HG03039 (cell line): ENCODE measurements around the gene OASL.

ENCODE experiments used
- ATAC-seq: cut with Tn5 transposase; IDR thresholded peaks from one replicate; pipeline ENCODE4 v1.9.1; 2021; ENCODE audit warnings: mild to moderate bottlenecking, moderate library complexity; ENCODE audit not compliant: unreplicated experiment

The OASL gene

GRCh38 chr12:121017966-121018491 is 21.0 kb downstream of the OASL start:
- ATAC-seq, result no peak

GRCh38 chr12:121015825-121016766 is 22.9 kb downstream of the OASL start, which contains the start of gene C12orf43:
Gene C12orf43 (minus strand): TSS chr12:121016487. CDS start chr12:121016474, 13 bp downstream.
- peak; percentile 85 for ATAC-seq

DNA sequence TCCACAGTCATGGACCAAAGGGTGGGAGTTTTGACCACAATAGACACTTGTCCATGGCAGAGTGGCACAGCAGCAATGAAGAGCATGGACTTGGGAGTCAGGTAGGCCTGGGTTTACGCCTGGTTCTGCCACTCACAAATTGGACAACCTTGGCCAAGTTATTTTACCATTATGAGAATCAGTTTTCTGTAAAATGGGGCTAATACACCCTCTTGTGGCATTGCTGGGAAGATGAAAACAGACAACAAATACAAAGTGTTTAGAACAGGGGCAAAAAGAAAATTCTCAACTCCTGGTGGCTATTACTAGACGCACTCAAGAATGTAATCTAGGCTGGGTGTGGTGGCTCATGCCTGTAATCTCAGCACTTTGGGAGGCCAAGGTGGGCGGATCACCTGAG is 25.3 kb downstream of the OASL start:
- ATAC-seq, result no peak

GRCh38 chr12:121011820-121012219 is 27.2 kb downstream of the OASL start:
- ATAC-seq, result no peak

- ATAC-seq, result no peak
Observed at GRCh38 chr12:121010860-121011259, 28.2 kb downstream of the OASL start.

DNA sequence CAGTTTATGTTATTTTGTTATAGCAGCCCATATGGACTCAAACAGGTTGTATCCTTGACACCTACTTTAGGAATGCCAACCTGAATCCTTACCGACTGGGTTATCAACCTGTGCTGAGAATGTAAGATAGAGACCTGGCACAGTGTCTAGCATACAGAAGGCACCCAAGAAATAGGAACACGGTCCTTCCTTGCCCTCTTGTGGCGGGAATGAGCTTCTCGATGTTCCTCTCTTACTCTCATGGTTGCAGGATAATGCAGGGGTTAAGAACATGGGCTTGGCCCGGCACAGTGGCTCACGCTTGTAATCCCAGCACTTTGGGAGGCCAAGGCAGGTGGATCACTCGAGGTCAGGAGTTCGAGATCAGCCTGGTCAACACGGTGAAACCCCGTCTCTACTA is 29.3 kb downstream of the OASL start:
- ATAC-seq, result no peak

GRCh38 chr12:121008347-121009098 is 30.5 kb downstream of the OASL start:
- no peak for ATAC-seq

GRCh38 chr12:121005346-121005815 is 33.7 kb downstream of the OASL start:
- no peak for ATAC-seq

- ATAC-seq, result no peak
Observed at GRCh38 chr12:121004253-121004815, 34.7 kb downstream of the OASL start.

GRCh38 chr12:121003650-121004049 is 35.4 kb downstream of the OASL start:
- ATAC-seq, result no peak

DNA sequence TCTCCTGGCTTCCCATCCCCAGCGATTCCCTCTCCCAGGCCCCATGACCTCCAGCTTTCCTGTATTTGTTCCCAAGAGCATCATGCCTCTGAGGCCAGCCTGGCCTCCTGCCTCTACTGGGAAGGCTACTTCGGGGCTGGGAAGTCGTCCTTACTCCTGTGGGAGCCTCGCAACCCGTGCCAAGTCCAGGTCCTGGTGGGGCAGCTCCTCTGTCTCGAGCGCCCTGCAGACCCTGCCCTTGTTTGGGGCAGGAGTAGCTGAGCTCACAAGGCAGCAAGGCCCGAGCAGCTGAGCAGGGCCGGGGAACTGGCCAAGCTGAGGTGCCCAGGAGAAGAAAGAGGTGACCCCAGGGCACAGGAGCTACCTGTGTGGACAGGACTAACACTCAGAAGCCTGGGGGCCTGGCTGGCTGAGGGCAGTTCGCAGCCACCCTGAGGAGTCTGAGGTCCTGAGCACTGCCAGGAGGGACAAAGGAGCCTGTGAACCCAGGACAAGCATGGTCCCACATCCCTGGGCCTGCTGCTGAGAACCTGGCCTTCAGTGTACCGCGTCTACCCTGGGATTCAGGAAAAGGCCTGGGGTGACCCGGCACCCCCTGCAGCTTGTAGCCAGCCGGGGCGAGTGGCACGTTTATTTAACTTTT is 37.1 kb downstream of the OASL start:
- no peak for ATAC-seq

DNA sequence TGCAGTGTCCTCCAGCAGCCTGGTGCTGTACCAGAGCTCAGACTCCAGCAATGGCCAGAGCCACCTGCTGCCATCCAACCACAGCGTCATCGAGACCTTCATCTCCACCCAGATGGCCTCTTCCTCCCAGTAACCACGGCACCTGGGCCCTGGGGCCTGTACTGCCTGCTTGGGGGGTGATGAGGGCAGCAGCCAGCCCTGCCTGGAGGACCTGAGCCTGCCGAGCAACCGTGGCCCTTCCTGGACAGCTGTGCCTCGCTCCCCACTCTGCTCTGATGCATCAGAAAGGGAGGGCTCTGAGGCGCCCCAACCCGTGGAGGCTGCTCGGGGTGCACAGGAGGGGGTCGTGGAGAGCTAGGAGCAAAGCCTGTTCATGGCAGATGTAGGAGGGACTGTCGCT is 38.0 kb downstream of the OASL start:
- no peak for ATAC-seq

GRCh38 chr12:121000530-121000929 is 38.5 kb downstream of the OASL start:
- ATAC-seq, result no peak

DNA sequence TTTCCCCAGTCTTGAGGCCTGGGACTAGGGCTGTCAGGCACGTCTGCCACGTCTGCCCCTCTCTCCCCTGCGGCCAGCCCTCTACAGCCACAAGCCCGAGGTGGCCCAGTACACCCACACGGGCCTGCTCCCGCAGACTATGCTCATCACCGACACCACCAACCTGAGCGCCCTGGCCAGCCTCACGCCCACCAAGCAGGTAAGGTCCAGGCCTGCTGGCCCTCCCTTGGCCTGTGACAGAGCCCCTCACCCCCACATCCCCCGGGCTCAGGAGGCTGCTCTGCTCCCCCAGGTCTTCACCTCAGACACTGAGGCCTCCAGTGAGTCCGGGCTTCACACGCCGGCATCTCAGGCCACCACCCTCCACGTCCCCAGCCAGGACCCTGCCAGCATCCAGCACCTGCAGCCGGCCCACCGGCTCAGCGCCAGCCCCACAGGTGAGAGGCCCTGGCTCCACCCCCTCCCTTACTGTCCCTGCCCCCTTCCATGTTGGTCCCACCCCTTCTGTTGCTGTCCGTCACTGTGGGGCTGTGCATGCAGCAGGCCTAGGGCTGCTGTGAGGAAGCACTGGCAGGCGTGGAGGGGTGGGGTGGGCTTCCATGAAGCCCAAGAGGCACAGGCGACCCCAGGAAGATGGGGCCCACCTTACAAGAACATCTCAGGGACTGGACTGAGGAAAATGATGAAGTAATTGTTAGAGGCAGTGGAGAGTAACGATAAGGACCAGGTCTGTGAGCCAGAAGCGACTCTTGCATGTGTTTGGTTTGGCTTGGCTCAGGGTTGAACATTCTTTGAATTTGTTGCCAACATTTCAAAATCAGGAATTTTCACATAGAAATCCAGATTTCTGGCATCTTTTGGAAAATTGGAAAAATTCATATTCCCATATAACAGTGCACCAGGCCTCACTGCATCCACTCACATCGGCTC is 39.6 kb downstream of the OASL start:
- no peak for ATAC-seq

GRCh38 chr12:120998435-120998834 is 40.6 kb downstream of the OASL start:
- no peak for ATAC-seq

DNA sequence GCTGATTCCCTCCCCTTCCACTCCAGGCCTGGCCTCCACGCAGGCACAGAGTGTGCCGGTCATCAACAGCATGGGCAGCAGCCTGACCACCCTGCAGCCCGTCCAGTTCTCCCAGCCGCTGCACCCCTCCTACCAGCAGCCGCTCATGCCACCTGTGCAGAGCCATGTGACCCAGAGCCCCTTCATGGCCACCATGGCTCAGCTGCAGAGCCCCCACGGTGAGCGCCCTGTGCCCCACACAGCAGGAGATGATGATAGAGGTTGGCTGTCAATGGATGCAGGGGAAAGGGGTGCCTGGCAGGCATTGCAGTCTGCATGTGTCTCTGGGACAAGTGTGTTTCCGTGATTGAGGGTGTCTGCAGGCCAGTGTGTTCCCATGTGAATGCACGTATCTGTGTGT is 41.6 kb downstream of the OASL start:
- ATAC-seq, result no peak

DNA sequence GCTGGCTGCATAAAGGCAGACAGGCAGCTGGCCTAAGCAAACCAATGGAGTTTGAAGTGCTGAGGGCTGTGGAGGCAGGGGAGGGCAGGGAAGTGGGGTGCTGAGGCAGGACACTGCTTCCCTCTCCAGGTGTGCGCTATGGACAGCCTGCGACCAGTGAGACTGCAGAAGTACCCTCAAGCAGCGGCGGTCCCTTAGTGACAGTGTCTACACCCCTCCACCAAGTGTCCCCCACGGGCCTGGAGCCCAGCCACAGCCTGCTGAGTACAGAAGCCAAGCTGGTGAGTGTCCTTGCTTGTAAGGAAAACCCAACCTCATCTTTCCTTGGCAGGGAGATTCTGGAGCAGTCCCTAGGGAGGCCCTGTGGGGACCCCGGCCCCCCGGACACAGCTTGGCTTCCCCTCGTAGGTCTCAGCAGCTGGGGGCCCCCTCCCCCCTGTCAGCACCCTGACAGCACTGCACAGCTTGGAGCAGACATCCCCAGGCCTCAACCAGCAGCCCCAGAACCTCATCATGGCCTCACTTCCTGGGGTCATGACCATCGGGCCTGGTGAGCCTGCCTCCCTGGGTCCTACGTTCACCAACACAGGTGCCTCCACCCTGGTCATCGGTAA is 42.8 kb downstream of the OASL start:
- ATAC-seq, result no peak

DNA sequence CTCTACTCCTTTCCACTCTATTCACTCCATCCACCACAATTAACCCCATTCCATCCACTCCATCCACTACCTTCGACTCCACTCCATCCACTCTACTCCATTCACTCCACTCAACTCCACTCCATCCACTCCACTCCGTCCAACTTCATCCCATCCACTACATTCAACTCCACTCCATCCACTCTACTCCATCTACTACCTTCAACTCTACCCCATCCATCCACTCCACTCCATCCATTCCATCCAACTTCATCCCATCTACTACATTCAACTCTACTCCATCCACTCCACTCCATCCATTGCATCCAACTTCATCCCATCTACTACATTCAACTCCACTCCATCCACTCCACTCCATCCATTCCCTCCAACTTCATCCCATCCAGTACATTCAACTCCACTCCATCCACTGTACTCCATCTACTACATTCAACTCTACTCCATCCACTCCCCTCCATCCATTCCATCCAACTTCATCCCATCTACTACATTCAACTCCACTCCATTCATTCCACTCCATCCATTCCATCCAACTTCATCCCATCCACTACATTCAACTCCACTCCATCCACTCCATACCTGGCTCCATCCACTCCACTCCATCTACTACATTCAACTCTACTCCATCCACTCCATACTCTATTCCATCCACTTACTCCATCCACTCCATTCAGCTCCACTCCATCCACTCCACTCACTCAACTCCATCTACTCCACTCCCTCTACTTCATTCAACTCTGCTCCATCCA is 44.3 kb downstream of the OASL start:
- no peak for ATAC-seq
